ENCODE results near the gene SETDB1. TPM values are rescaled to one million over a fixed set of nuclear protein-coding genes. Genes with fewer than 3 reads are reported as not detected.

The SETDB1 gene
- total and polyA plus RNA-seq, 2 of the 8 experiments (the other 6 are each of a cell fraction or from before 2014, with no cell fraction given): 27.5 to 48.8 TPM

DNA sequence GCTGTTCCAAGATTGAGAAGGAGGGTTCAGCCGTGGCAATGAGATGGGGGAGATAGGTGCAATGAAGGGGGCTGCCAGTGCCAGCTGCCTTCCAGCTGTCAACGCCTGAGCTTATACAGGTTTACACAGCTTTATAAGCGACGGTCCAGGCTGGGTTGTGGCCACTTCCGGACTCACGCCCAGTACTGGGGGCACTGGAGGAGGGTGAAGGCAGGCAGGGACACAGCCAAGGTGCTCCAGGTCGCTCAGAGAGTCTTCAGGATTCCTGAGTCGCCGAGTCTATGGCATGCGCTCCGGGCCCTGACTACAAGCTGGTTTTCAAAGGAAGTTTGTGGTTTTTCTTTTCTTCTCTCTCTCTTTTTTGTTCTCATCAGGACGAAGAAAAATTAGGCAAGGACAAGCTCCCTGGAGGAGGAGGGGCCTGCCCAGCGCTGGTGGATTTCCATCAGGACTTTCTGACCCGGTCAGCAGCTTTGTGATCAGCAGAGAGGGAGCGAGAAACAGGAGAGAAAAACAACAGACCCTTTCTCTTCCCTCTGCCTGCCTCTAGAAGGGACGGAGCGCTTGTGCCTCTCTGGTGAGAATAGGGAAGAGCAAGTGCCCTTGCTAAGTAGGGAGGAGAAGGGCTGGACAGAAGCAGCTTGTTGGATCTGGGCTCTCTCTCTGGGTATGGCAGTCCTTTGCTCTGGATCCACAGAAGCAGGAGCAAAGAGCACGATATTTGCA, 80.3 kb downstream of the SETDB1 start, which contains the start of gene MINDY1 (continued):
- TF ChIP-seq KDM4A (IDR thresholded peaks at IDR 0.05; ENCODE audit: low read depth, low read length, severe bottlenecking): no peak
- TF ChIP-seq TEAD4 (IDR thresholded peaks at IDR 0.05; ENCODE audit: low read depth, low read length): no peak
- TF ChIP-seq, protein P1, sequence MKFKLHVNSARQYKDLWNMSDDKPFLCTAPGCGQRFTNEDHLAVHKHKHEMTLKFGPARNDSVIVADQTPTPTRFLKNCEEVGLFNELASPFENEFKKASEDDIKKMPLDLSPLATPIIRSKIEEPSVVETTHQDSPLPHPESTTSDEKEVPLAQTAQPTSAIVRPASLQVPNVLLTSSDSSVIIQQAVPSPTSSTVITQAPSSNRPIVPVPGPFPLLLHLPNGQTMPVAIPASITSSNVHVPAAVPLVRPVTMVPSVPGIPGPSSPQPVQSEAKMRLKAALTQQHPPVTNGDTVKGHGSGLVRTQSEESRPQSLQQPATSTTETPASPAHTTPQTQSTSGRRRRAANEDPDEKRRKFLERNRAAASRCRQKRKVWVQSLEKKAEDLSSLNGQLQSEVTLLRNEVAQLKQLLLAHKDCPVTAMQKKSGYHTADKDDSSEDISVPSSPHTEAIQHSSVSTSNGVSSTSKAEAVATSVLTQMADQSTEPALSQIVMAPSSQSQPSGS (IDR thresholded peaks at IDR 0.05; ENCODE audit: low read length): no peak
- TF ChIP-seq HDAC2 (IDR thresholded peaks at IDR 0.05; ENCODE audit: borderline replicate concordance in 1 of 2, low read depth in 2 of 2, low read length in 2 of 2): no peak
- TF ChIP-seq TAF7 (optimal IDR thresholded peaks at IDR 0.05; ENCODE audit: borderline replicate concordance, low read depth, low read length): peak; percentile 18
- TF ChIP-seq YY1 (IDR thresholded peaks at IDR 0.05; ENCODE audit: low read depth, low read length): 0 out of 2 replicates have a peak, but pooled peaks have one; percentile 28
- peak; percentile 44 for TF ChIP-seq SAP30 (IDR thresholded peaks at IDR 0.05; ENCODE audit: insufficient read depth, insufficient replicate concordance, low read length)
- TF ChIP-seq TCF12 (IDR thresholded peaks at IDR 0.05; ENCODE audit: low read depth, low read length): no peak
- TF ChIP-seq, protein P2, sequence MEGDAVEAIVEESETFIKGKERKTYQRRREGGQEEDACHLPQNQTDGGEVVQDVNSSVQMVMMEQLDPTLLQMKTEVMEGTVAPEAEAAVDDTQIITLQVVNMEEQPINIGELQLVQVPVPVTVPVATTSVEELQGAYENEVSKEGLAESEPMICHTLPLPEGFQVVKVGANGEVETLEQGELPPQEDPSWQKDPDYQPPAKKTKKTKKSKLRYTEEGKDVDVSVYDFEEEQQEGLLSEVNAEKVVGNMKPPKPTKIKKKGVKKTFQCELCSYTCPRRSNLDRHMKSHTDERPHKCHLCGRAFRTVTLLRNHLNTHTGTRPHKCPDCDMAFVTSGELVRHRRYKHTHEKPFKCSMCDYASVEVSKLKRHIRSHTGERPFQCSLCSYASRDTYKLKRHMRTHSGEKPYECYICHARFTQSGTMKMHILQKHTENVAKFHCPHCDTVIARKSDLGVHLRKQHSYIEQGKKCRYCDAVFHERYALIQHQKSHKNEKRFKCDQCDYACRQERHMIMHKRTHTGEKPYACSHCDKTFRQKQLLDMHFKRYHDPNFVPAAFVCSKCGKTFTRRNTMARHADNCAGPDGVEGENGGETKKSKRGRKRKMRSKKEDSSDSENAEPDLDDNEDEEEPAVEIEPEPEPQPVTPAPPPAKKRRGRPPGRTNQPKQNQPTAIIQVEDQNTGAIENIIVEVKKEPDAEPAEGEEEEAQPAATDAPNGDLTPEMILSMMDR (IDR thresholded peaks at IDR 0.05; ENCODE audit: control extremely low read depth in 1 of 3, insufficient read depth in 1 of 3, low read depth in 1 of 3, low read length in 3 of 3): peak; percentile 53 to 70 (median 62)
- no peak for TF ChIP-seq BACH1 (IDR thresholded peaks at IDR 0.05; ENCODE audit: low read length)
- no peak for TF ChIP-seq RFX5 (IDR thresholded peaks at IDR 0.05; ENCODE audit: borderline replicate concordance, low read depth, low read length)
- no peak for TF ChIP-seq BRCA1 (IDR thresholded peaks at IDR 0.05; ENCODE audit: low read depth, low read length)

All from H1 (cell line).